Measurements from ENCODE around the gene ZNF467. TPM values are rescaled to one million over a fixed set of nuclear protein-coding genes. Genes with fewer than 3 reads are reported as not detected.

Gene ZNF467
- polyA plus RNA-seq, 4 donors = 0.67 to 5.6 (median 3.9) TPM

DNA sequence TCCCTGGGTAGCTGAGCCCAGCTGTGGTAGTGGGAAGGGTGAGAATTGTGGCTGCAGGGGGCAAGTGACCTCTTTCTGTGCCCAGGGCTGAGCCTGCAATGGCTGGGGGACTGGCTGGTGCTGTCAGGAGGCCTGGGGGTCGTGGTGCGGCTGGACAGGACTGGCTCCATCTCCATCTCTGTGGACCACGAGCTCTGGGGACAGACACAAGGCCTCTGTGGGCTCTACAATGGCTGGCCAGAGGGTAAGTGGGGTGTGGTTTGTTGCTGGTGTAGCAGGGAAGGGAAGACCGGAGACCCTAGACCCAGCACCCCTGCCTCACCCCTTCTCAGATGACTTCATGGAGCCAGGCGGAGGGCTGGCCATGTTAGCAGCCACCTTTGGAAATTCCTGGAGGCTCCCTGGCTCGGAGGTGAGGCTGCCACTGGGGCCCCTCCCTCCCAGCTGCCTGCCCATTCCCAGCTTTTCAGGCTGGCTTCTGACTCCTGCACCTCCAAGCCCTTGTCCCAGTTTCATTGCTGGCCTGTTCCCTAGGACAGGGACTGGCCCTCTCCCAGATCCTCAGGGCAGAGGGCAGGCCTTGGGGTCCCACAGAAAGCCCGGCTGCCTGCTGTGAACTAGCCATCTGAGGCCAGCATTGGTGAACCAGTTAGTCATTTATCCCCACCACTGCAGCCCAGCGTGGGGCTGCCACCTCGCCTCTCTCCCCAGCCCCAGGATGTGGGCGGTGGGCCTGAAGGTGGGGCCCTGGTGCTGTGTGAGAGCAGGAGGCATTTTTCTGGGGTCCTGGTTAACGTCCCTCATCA lies 5.5 kb upstream of the ZNF467 start:
- Histone ChIP-seq H3K4me3 (ENCODE audit: low read depth in 1 of 3, low read length in 3 of 3) (no peak overlapping the region), H3K4me1 (ENCODE audit: control insufficient read depth in 3 of 3, insufficient read depth in 2 of 3, low read depth in 1 of 3, low read length in 2 of 3) (no peaks in the 10 kb centered on the region), H3K27ac (ENCODE audit: low read depth in 1 of 3, low read length in 2 of 3) (no peak overlapping the region), H3K27me3 (ENCODE audit: control insufficient read depth in 3 of 3, insufficient read depth in 3 of 3, low read length in 3 of 3) (peaks cover 0 to 31% (median 6%) of the 10 kb centered on the region in 3 donors), H3K9me3 (ENCODE audit: control insufficient read depth in 2 of 2, insufficient read depth in 1 of 2, low read depth in 1 of 2, low read length in 1 of 2) (no peaks in the 10 kb centered on the region), H3K36me3 (ENCODE audit: control insufficient read depth in 3 of 3, insufficient read depth in 2 of 3, low read depth in 1 of 3, low read length in 3 of 3) (no peaks in the 10 kb centered on the region)
- FAIRE-seq (no peak), DNase-seq (no peak)
- 67 to 76% (median 74%) methylated on average over 11 of the region's 11 CpGs for WGBS, 3 donors

DNA sequence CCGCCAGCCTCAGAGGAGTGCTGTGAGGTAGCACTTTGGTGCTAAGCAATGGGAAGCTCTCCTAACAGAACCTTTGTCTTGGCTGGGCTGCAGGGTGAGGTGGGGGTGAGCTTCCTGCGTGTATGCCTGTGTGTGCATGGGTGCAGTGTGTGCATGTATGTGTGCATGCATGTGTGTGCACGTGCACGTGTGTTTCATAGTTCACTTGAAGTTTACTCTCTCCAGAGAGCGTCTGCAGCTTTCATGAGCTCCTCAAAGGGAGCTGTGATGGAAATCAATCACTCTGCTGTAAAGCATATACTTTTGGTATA lies 4.9 kb upstream of the ZNF467 start:
- WGBS, 3 donors = 64 to 66% (median 66%) methylated on average over 5 of the region's 5 CpGs
- no peak for FAIRE-seq

DNA sequence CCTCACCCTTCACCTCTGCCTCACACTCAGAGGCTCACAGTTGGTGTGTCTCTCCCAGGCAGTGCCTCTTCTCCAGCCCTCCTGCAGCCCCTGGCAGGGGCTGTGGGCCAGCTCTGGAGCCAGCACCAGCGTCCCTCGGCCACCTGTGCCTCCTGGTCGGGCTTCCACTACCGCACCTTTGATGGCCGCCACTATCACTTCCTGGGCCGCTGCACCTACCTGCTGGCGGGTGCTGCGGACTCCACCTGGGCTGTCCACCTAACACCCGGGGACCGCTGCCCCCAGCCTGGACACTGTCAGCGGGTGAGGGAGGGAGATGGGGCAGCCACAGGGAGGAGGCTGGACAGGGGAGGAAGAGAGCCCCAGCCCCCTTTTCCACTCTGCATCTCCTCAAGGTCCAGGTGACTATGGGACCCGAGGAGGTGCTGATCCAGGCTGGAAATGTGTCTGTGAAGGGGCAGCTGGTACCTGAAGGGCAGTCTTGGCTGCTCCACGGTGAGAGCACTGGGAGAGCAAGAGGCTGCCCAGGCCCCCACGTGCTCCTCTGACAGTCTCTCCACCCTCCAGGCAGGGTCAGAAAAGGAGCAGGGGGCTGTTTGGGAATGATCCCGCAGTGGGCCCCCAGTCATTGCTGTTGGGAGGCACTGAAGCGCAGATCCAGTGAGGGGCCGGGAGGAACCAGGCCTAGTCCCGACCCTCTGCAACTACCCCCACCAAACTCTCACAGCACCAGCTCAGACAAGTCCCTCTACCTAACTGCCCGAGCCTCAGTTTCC lies 4.4 kb upstream of the ZNF467 start:
- 60 to 79% (median 68%) methylated on average over 17 to 19 of the region's 19 CpGs for WGBS, 3 donors
- H3K4me3 ChIP-seq (ENCODE audit: low read depth in 1 of 3, low read length in 3 of 3) = no peak overlapping the region
- H3K27ac ChIP-seq (ENCODE audit: low read depth in 1 of 3, low read length in 2 of 3) = no peak overlapping the region
- no peaks in the 10 kb centered on the region for H3K9me3 ChIP-seq (ENCODE audit: control insufficient read depth in 2 of 2, insufficient read depth in 1 of 2, low read depth in 1 of 2, low read length in 1 of 2)
- peaks cover 0 to 38% (median 6%) of the 10 kb centered on the region in 3 donors for H3K27me3 ChIP-seq (ENCODE audit: control insufficient read depth in 3 of 3, insufficient read depth in 3 of 3, low read length in 3 of 3)
- no peaks in the 10 kb centered on the region for H3K4me1 ChIP-seq (ENCODE audit: control insufficient read depth in 3 of 3, insufficient read depth in 2 of 3, low read depth in 1 of 3, low read length in 2 of 3)
- DNase-seq (no peak), FAIRE-seq (no peak)
- no peaks in the 10 kb centered on the region for H3K36me3 ChIP-seq (ENCODE audit: control insufficient read depth in 3 of 3, insufficient read depth in 2 of 3, low read depth in 1 of 3, low read length in 3 of 3)

More for the DNA sequence above, 4.9 kb upstream of the ZNF467 start:
- Histone ChIP-seq H3K4me1 (ENCODE audit: control insufficient read depth in 3 of 3, insufficient read depth in 2 of 3, low read depth in 1 of 3, low read length in 2 of 3) (no peaks in the 10 kb centered on the region), H3K36me3 (ENCODE audit: control insufficient read depth in 3 of 3, insufficient read depth in 2 of 3, low read depth in 1 of 3, low read length in 3 of 3) (no peaks in the 10 kb centered on the region), H3K9me3 (ENCODE audit: control insufficient read depth in 2 of 2, insufficient read depth in 1 of 2, low read depth in 1 of 2, low read length in 1 of 2) (no peaks in the 10 kb centered on the region), H3K4me3 (ENCODE audit: low read depth in 1 of 3, low read length in 3 of 3) (no peak overlapping the region), H3K27me3 (ENCODE audit: control insufficient read depth in 3 of 3, insufficient read depth in 3 of 3, low read length in 3 of 3) (peaks cover 0 to 34% (median 6%) of the 10 kb centered on the region in 3 donors), H3K27ac (ENCODE audit: low read depth in 1 of 3, low read length in 2 of 3) (no peak overlapping the region)
- no peak for DNase-seq

GRCh38 chr7:149776848-149777407 lies 3.5 kb upstream of the ZNF467 start:
- Histone ChIP-seq H3K9me3 (ENCODE audit: control insufficient read depth in 2 of 2, insufficient read depth in 1 of 2, low read depth in 1 of 2, low read length in 1 of 2) (no peaks in the 10 kb centered on the region), H3K27ac (ENCODE audit: low read depth in 1 of 3, low read length in 2 of 3) (no peak overlapping the region), H3K36me3 (ENCODE audit: control insufficient read depth in 3 of 3, insufficient read depth in 2 of 3, low read depth in 1 of 3, low read length in 3 of 3) (no peaks in the 10 kb centered on the region), H3K4me1 (ENCODE audit: control insufficient read depth in 3 of 3, insufficient read depth in 2 of 3, low read depth in 1 of 3, low read length in 2 of 3) (no peaks in the 10 kb centered on the region), H3K4me3 (ENCODE audit: low read depth in 1 of 3, low read length in 3 of 3) (no peak overlapping the region), H3K27me3 (ENCODE audit: control insufficient read depth in 3 of 3, insufficient read depth in 3 of 3, low read length in 3 of 3) (peaks cover 0 to 41% (median 6%) of the 10 kb centered on the region in 3 donors)
- DNase-seq (no peak), FAIRE-seq (no peak)
- WGBS, 3 donors = 80 to 84% (median 80%) methylated on average over 12 to 13 of the region's 13 CpGs

DNA sequence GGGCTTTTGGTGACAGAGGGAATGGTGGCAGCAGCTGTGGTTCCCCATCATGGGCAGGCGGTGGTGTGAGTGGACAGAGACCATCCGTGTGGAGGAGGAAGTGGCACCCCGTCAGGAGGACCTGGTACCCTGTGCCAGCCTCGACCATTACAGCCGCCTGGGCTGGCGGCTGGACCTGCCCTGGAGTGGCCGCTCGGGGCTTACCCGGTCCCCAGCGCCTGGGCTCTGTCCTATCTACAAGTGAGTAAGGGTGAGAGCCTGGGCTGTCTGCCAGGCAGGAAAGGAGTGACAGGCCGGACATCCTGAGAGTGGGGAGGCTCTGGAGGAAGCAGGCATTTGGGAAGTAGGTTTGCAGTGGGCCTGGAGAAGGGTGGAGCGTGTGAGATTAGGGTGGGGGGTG lies 2.9 kb upstream of the ZNF467 start:
- FAIRE-seq (no peak), DNase-seq (peak; percentile 8 to 24)
- WGBS, 3 donors = 20 to 22% (median 21%) methylated on average over 10 to 12 of the region's 12 CpGs
- no peaks in the 10 kb centered on the region for H3K36me3 ChIP-seq (ENCODE audit: control insufficient read depth in 3 of 3, insufficient read depth in 2 of 3, low read depth in 1 of 3, low read length in 3 of 3)
- H3K9me3 ChIP-seq (ENCODE audit: control insufficient read depth in 2 of 2, insufficient read depth in 1 of 2, low read depth in 1 of 2, low read length in 1 of 2) = no peaks in the 10 kb centered on the region
- H3K4me3 ChIP-seq (ENCODE audit: low read depth in 1 of 3, low read length in 3 of 3) = no peak overlapping the region
- H3K27ac ChIP-seq (ENCODE audit: low read depth in 1 of 3, low read length in 2 of 3) = no peak overlapping the region
- peaks cover 0 to 2% (median 0%) of the 10 kb centered on the region in 3 donors for H3K4me1 ChIP-seq (ENCODE audit: control insufficient read depth in 3 of 3, insufficient read depth in 2 of 3, low read depth in 1 of 3, low read length in 2 of 3)
- H3K27me3 ChIP-seq (ENCODE audit: control insufficient read depth in 3 of 3, insufficient read depth in 3 of 3, low read length in 3 of 3) = peaks cover 0 to 41% (median 6%) of the 10 kb centered on the region in 3 donors

GRCh38 chr7:149775176-149775556 lies 1.8 kb upstream of the ZNF467 start:
- Histone ChIP-seq H3K4me1 (ENCODE audit: control insufficient read depth in 3 of 3, insufficient read depth in 2 of 3, low read depth in 1 of 3, low read length in 2 of 3) (peaks cover 0 to 5% (median 4%) of the 10 kb centered on the region in 3 donors), H3K36me3 (ENCODE audit: control insufficient read depth in 3 of 3, insufficient read depth in 2 of 3, low read depth in 1 of 3, low read length in 3 of 3) (no peaks in the 10 kb centered on the region), H3K27me3 (ENCODE audit: control insufficient read depth in 3 of 3, insufficient read depth in 3 of 3, low read length in 3 of 3) (peaks cover 0 to 51% (median 6%) of the 10 kb centered on the region in 3 donors), H3K9me3 (ENCODE audit: control insufficient read depth in 2 of 2, insufficient read depth in 1 of 2, low read depth in 1 of 2, low read length in 1 of 2) (no peaks in the 10 kb centered on the region), H3K27ac (ENCODE audit: low read depth in 1 of 3, low read length in 2 of 3) (no peak overlapping the region), H3K4me3 (ENCODE audit: low read depth in 1 of 3, low read length in 3 of 3) (no peak overlapping the region)
- FAIRE-seq = no peak
- WGBS, 3 donors = 57 to 79% (median 65%) methylated on average over 5 of the region's 5 CpGs
- DNase-seq = no peak

DNA sequence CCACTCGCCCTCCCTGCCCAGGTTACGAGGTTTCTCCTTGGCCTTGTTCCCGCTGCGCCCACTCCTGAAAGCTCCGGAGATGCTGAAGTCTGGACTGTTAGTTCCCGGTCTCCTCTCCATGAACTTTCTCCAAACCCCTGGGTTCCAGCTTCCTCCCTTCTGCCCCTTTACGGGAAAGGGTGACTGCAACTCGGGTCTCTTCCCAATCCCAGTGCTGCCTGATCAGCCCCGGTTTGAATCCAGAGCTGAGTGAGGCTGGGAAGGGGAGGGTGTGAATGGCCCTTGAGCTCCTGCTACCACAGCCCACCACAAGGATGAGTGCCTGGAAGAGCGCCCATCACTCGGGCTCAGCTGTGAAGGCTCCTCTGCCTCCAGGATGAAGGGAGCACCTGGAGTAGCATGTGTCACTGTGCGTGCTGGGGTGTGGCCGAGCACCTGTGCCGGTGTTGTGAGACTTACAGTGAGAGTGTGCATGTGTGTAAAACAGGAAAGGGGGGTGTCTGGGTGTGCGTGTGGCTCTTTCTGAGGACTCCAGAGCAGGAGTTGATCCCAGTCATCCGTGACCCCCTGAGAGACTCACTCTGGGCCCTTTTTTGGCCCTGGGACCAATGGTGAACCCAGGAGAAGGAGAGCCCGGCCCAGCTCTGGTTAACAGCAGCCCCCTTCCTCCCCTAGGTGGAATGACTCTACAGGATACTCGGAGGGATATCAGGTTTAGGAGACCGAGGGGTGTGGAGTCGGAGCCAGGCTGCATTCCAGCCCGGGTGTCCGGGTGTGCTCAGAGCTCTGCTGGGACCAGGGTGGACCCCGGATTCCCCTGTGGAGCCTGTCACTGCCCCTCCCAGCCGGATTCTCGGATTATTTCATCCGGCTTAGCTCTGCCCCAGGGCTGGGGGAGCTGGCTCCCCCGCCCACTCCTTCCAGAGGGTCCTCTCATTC lies 1.1 kb upstream of the ZNF467 start:
- Histone ChIP-seq H3K9me3 (ENCODE audit: control insufficient read depth in 2 of 2, insufficient read depth in 1 of 2, low read depth in 1 of 2, low read length in 1 of 2) (no peaks in the 10 kb centered on the region), H3K4me1 (ENCODE audit: control insufficient read depth in 3 of 3, insufficient read depth in 2 of 3, low read depth in 1 of 3, low read length in 2 of 3) (peaks cover 0 to 5% (median 4%) of the 10 kb centered on the region in 3 donors), H3K27ac (ENCODE audit: low read depth in 1 of 3, low read length in 2 of 3) (no peak overlapping the region), H3K4me3 (ENCODE audit: low read depth in 1 of 3, low read length in 3 of 3) (no peak overlapping the region), H3K27me3 (ENCODE audit: control insufficient read depth in 3 of 3, insufficient read depth in 3 of 3, low read length in 3 of 3) (peaks cover 0 to 55% (median 6%) of the 10 kb centered on the region in 3 donors), H3K36me3 (ENCODE audit: control insufficient read depth in 3 of 3, insufficient read depth in 2 of 3, low read depth in 1 of 3, low read length in 3 of 3) (no peaks in the 10 kb centered on the region)
- peak; percentile 45 to 49 for DNase-seq
- WGBS, 3 donors = 19 to 41% (median 33%) methylated on average over 26 to 27 of the region's 27 CpGs
- no peak for FAIRE-seq

All from small intestine (tissue), 7 donors.